ENCODE results near the gene TXNDC2.
"Not testable (repeated sequence)": the region's sequence is repeated elsewhere in the genome, so short reads cannot be mapped to it uniquely, and the experiment has no call there.

TXNDC2 gene

GRCh38 chr18:9887992-9888391 is 2.2 kb downstream of the TXNDC2 start:
- no peak for DNase-seq

- DNase-seq = no peak
These were observed 4.4 kb downstream of the TXNDC2 start for GRCh38 chr18:9890196-9890595.

- no peak for DNase-seq
These were observed 5.2 kb downstream of the TXNDC2 start for GRCh38 chr18:9890957-9891356.

GRCh38 chr18:9891515-9891914 is 5.7 kb downstream of the TXNDC2 start:
- not testable (repeated sequence) for DNase-seq

GRCh38 chr18:9894454-9895068 is 8.8 kb downstream of the TXNDC2 start:
- no peak for DNase-seq

- no peak for DNase-seq
These were observed 11.4 kb downstream of the TXNDC2 start for GRCh38 chr18:9897129-9897528.

GRCh38 chr18:9897787-9898291 is 12.1 kb downstream of the TXNDC2 start:
- not testable (repeated sequence) for DNase-seq

- DNase-seq = no peak
These were observed 13.2 kb downstream of the TXNDC2 start for GRCh38 chr18:9898792-9899549.

- not testable (repeated sequence) for DNase-seq
These were observed 13.8 kb downstream of the TXNDC2 start for GRCh38 chr18:9899550-9899930.

GRCh38 chr18:9900699-9901098 is 14.9 kb downstream of the TXNDC2 start:
- no peak for DNase-seq

GRCh38 chr18:9901377-9901776 is 15.6 kb downstream of the TXNDC2 start:
- DNase-seq = no peak

GRCh38 chr18:9902264-9902663 is 16.5 kb downstream of the TXNDC2 start:
- DNase-seq = not testable (repeated sequence)

- no peak for DNase-seq
These were observed 17.1 kb downstream of the TXNDC2 start for GRCh38 chr18:9902832-9903231.

GRCh38 chr18:9905401-9905922 is 19.7 kb downstream of the TXNDC2 start:
- DNase-seq = no peak

GRCh38 chr18:9906481-9906880 is 20.7 kb downstream of the TXNDC2 start:
- no peak for DNase-seq

- no peak for DNase-seq
These were observed 22.1 kb downstream of the TXNDC2 start for GRCh38 chr18:9907867-9908266.

- DNase-seq = no peak
These were observed 24.3 kb downstream of the TXNDC2 start for GRCh38 chr18:9910071-9910470.

- DNase-seq = no peak
These were observed 24.9 kb downstream of the TXNDC2 start for GRCh38 chr18:9910661-9911060.

- no peak for DNase-seq
These were observed 25.5 kb downstream of the TXNDC2 start for GRCh38 chr18:9911226-9911625.

- not testable (repeated sequence) for DNase-seq
These were observed 26.5 kb downstream of the TXNDC2 start for GRCh38 chr18:9912285-9912684.

- DNase-seq = no peak
These were observed 27.4 kb downstream of the TXNDC2 start for GRCh38 chr18:9913151-9913525.

GRCh38 chr18:9913526-9914333 is 28.0 kb downstream of the TXNDC2 start, which contains the start of gene VAPA:
Gene VAPA (plus strand): TSS chr18:9914016. CDS start chr18:9914257, 241 bp downstream.
- DNase-seq = peak; percentile 89

- DNase-seq = no peak
These were observed 28.5 kb downstream of the TXNDC2 start for GRCh38 chr18:9914334-9914583.

Measured in activated T-cell treated with anti-CD3 and anti-CD28 coated beads for 4 hours (primary cell).